ENCODE data around the gene EIF3K.

Gene EIF3K

GRCh38 chr19:38684862-38685665, 66.1 kb downstream of the EIF3K start (continued):
- TF ChIP-seq ZNF274 (IDR thresholded peaks at IDR 0.05; ENCODE audit: low read length), result no peak
- no peak for TF ChIP-seq ZNF274 (tag by site-specific recombination; IDR thresholded peaks at IDR 0.05; ENCODE audit: borderline replicate concordance)
- no peak for TF ChIP-seq ZNF221 (tag by site-specific recombination; IDR thresholded peaks at IDR 0.05; ENCODE audit: borderline replicate concordance)
- peak; percentile 81 for TF ChIP-seq ZFHX2 (tag by site-specific recombination; conservative IDR thresholded peaks at IDR 0.05)

DNA sequence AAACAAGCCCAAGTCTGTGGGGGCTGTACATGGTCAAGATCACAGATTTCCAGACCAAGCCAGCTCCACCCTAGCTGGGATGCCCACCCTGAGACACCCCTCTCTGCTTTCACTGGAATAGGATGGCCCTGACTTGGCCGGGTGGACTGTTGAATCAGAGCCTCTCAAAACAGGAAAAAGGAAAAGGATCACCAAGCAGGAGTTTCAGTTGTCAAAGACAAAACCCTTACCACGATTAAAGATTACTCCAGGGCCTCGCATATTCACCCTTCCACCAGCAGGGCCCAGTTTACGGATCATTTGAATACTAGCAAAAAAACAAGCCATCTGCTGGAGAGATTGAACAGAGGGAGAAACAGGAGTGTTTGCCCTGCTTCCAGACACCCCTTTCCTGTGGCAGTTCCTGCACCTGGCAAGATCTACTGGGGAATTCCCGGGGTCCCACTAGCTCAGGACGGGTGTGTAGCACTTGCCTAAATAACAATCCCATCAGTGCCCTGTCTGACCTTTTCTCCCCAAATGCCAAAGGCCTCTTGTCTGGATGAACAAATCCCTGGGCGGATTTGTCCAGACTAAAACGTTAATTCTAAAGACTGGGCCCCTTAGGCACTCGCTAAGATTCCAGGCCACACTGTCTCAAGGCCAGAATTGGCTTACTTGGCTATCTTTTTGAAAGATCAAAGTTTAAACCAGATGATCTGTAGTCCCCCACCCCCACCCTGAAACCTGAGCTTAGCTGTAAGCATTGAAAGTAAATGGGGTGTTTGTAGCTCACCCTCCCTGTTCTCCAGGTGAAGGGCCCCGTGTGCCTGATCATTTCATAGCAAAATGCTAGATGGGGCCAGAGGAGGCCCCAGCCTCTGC, 66.9 kb downstream of the EIF3K start:
- no peaks in the 10 kb centered on the region for H3K9me3 ChIP-seq (ENCODE audit: control insufficient read depth, insufficient read depth, low read depth, low read length)
- H3K4me3 ChIP-seq (ENCODE audit: low read depth, low read length), result no peak overlapping the region
- peak overlapping the region; percentile 98 for H3K27ac ChIP-seq (ENCODE audit: extremely low read depth, low read depth, low read length)
- ChIA-PET CTCF (interaction anchor here (0.5 to 1.5 kb wide), 15 partner anchors 10 to 350 kb away, joined by 3 to 8 read pairs (median 4); partner anchors contain the start of gene CATSPERG), POLR2A (interaction anchor here (0.5 to 1.7 kb wide), 7 partner anchors 19 to 1735 kb away, joined by 3 to 19 read pairs (median 5); partner anchors contain the start of gene ACTN4)
- H3K4me1 ChIP-seq (ENCODE audit: control insufficient read depth, insufficient read depth, low read length), result peaks cover 41% of the 10 kb centered on the region
- H3K36me3 ChIP-seq (ENCODE audit: control insufficient read depth in 2 of 2, insufficient read depth in 1 of 2, low read length in 2 of 2), result peaks cover 3 to 21% of the 10 kb centered on the region in 2 experiments
- TF ChIP-seq MZF1 (tag by site-specific recombination; IDR thresholded peaks at IDR 0.05; ENCODE audit: borderline replicate concordance) (0 out of 2 replicates have a peak, but pooled peaks have one; percentile 26), ZNF10 (tag by site-specific recombination; IDR thresholded peaks at IDR 0.05) (0 out of 2 replicates have a peak, but pooled peaks have one; percentile 22), ZXDB (tag by site-specific recombination; IDR thresholded peaks at IDR 0.05) (0 out of 2 replicates have a peak, but pooled peaks have one; percentile 20), WT1 (tag by site-specific recombination; IDR thresholded peaks at IDR 0.05) (peak; percentile 61), ZNF843 (tag by site-specific recombination; IDR thresholded peaks at IDR 0.05) (no peak), ZNF366 (tag by site-specific recombination; conservative IDR thresholded peaks at IDR 0.05) (0 out of 2 replicates have a peak, but pooled peaks have one; percentile 16), ZBTB17 (tag by site-specific recombination; IDR thresholded peaks at IDR 0.05) (peak; percentile 26; the same call in 1 of the 2 replicates), IKZF3 (tag by site-specific recombination; IDR thresholded peaks at IDR 0.05) (peak; percentile 64), PRDM10 (tag by site-specific recombination; IDR thresholded peaks at IDR 0.05) (peak; percentile 95), PATZ1 (tag by site-specific recombination; IDR thresholded peaks at IDR 0.05) (0 out of 2 replicates have a peak, but pooled peaks have one; percentile 22), ZNF302 (tag by site-specific recombination; IDR thresholded peaks at IDR 0.05; ENCODE audit: low read depth) (no peak), CTCF (tag by site-specific recombination; IDR thresholded peaks at IDR 0.05) (peak; percentile 94), ZNF114 (tag by site-specific recombination; IDR thresholded peaks at IDR 0.05) (no peak)

Data from HEK293 (cell line).